Stimulated activated CD8-positive, alpha-beta memory T cell treated with anti-CD3 and anti-CD28 coated beads, Interleukin-2, amount 100 ng/mL, for 48 hours (primary cell): ENCODE results near the gene KLRB1.
"Not testable (repeated sequence)": the region's sequence is repeated elsewhere in the genome, so short reads cannot be mapped to it uniquely, and the experiment has no call there.

Experiments
- DNase-seq, 2 donors: peaks; one replicate each; pipeline ENCODE4 v3.0.0-alpha.2; 2020; ENCODE audit warnings: low read depth in 2 of 2

KLRB1 gene

GRCh38 chr12:9607716-9608115 is at the start of gene KLRB1:
TSS of gene KLRB1 (minus strand) at chr12:9607916. CDS start at chr12:9607839, 77 bp downstream.
- no peak for DNase-seq

- peak in 1 of 2 donors; percentile 51 for DNase-seq
These were observed 43.6 kb upstream of the KLRB1 start for GRCh38 chr12:9651265-9651729.

GRCh38 chr12:9650151-9650576 is 42.4 kb upstream of the KLRB1 start:
- DNase-seq = no peak

- no peak for DNase-seq
These were observed 41.8 kb upstream of the KLRB1 start for GRCh38 chr12:9649532-9649940.

- no peak for DNase-seq
These were observed 41.2 kb upstream of the KLRB1 start for GRCh38 chr12:9648701-9649531.

GRCh38 chr12:9647825-9648700 is 40.3 kb upstream of the KLRB1 start:
- peak; percentile 90 to 98 for DNase-seq

GRCh38 chr12:9646794-9647781 is 39.4 kb upstream of the KLRB1 start:
- DNase-seq = no peak

GRCh38 chr12:9644985-9645551 is 37.4 kb upstream of the KLRB1 start:
- DNase-seq = not testable (repeated sequence)

GRCh38 chr12:9643266-9643660 is 35.5 kb upstream of the KLRB1 start:
- DNase-seq = no peak

- DNase-seq = no peak
These were observed 35.0 kb upstream of the KLRB1 start for GRCh38 chr12:9642606-9643265.

- DNase-seq = no peak
These were observed 32.3 kb upstream of the KLRB1 start for GRCh38 chr12:9640024-9640423.

GRCh38 chr12:9636851-9637206 is 29.1 kb upstream of the KLRB1 start:
- no peak for DNase-seq

- no peak for DNase-seq
These were observed 28.6 kb upstream of the KLRB1 start for GRCh38 chr12:9636150-9636850.

- DNase-seq = no peak
These were observed 27.4 kb upstream of the KLRB1 start for GRCh38 chr12:9634969-9635754.

GRCh38 chr12:9634177-9634803 is 26.6 kb upstream of the KLRB1 start:
- DNase-seq = peak; percentile 48 to 65

GRCh38 chr12:9632766-9633165 is 25.1 kb upstream of the KLRB1 start:
- DNase-seq = no peak

- no peak for DNase-seq
These were observed 19.1 kb upstream of the KLRB1 start for GRCh38 chr12:9626821-9627220.

GRCh38 chr12:9626291-9626690 is 18.6 kb upstream of the KLRB1 start:
- no peak for DNase-seq

GRCh38 chr12:9625019-9625418 is 17.3 kb upstream of the KLRB1 start:
- DNase-seq = no peak
